ENCODE measurements around the gene KCNJ8.

DNA sequence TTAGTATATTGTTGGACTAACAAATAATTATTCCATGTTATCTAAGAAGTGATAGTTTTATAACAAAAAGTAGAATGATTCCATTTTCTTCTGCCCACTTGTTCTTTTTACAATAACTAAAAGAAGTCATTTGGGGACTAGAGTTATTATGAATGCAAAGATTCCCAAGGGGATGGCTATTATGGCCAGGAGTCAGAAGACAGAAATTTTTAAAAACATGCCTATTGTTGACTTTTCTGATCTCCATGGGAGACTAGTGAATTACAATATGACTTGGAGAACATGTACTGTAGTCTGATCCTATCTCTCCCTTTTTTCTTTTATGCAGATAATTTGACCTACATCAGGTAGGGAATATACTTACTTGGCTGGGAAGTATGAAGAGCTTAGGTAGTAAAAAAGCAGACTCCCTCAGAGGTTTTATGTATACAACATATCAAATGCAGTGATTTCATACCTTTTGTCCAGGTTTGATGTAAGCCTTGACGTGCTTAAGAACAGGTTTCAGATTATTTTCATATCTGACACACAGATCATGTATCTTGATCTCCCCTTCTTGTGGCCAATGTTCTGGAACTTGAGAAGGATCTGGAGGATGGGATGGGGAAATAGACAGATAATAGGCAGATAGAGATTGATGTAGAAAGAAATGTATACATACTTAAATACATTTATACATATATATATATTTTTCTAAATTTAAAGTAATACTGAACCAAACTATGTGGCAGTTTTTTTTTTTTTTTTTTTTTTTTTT, 41.0 kb upstream of the KCNJ8 start:
- TF ChIP-seq, protein P1, sequence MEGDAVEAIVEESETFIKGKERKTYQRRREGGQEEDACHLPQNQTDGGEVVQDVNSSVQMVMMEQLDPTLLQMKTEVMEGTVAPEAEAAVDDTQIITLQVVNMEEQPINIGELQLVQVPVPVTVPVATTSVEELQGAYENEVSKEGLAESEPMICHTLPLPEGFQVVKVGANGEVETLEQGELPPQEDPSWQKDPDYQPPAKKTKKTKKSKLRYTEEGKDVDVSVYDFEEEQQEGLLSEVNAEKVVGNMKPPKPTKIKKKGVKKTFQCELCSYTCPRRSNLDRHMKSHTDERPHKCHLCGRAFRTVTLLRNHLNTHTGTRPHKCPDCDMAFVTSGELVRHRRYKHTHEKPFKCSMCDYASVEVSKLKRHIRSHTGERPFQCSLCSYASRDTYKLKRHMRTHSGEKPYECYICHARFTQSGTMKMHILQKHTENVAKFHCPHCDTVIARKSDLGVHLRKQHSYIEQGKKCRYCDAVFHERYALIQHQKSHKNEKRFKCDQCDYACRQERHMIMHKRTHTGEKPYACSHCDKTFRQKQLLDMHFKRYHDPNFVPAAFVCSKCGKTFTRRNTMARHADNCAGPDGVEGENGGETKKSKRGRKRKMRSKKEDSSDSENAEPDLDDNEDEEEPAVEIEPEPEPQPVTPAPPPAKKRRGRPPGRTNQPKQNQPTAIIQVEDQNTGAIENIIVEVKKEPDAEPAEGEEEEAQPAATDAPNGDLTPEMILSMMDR (IDR thresholded peaks at IDR 0.05), result no peak
- no peak for TF ChIP-seq POLR2A (IDR thresholded peaks at IDR 0.05)

All from thyroid gland (tissue), 4 donors.